ENCODE results near the gene ASCL5. TPM values are rescaled to one million over a fixed set of nuclear protein-coding genes. Genes with fewer than 3 reads are reported as not detected.

The ASCL5 gene
- total and polyA plus RNA-seq, 2 of the 13 experiments (the other 11 are each of a cell fraction or from before 2014, with no cell fraction given), result not detected

DNA sequence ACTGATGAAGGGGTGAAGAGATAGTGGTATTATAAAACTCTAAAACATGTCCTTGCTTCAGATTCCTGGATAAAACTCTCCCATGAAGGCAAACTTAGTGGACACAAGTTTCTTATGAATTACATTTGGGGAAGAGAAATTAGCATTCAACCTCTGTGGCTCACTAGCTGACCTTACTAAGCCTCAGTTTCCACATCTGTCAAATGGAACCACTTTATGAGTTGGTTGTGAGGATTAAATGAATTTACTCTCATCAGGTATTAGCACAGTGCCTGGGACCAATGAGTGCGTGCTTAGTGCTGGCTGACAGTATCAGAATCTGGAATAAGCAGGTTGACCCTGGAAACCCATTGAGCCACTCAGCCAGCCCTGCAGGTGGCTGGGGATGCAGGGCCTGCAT, 17.3 kb downstream of the ASCL5 start:
- in situ Hi-C loops (cut with HindIII; ENCODE audit: extremely low pct_ligation_motif_present, low pct_unique_long_range_greater_than_20kb), result loop anchor here (10.0 kb wide), 1 partner anchor 135 kb away; no protein-coding TSS in a partner anchor
- POLR2A ChIA-PET, result no interaction called here
- no peak overlapping the region for H3K9ac ChIP-seq (ENCODE audit: insufficient read depth, low read depth, low read length)
- H3K4me2 ChIP-seq (ENCODE audit: low read depth, low read length), result no peak overlapping the region
- H3K4me1 ChIP-seq (ENCODE audit: insufficient read depth, low read length), result no peaks in the 10 kb centered on the region
- H3K4me3 ChIP-seq (replicated peaks in 1 of 3; ENCODE audit: insufficient read depth in 1 of 3, low read depth in 2 of 3, low read length in 3 of 3), result no peak overlapping the region
- FAIRE-seq (no peak), DNase-seq (ENCODE audit: low spot score) (no peak), ATAC-seq (no peak)
- no peaks in the 10 kb centered on the region for H3K9me3 ChIP-seq (ENCODE audit: low read length)
- CTCF ChIA-PET (ENCODE audit: low intra/inter-chr PET ratio, low total read pairs), result no interaction called here
- H3K27me3 ChIP-seq (ENCODE audit: control insufficient read depth in 1 of 2, insufficient read depth in 2 of 2, low read length in 2 of 2), result peaks cover 0 to 21% of the 10 kb centered on the region in 2 experiments; a peak in 3 of 5 replicates
- TF ChIP-seq STAG1 (CRISPR knock-in tag; IDR thresholded peaks at IDR 0.05), result no peak
- TF ChIP-seq ZNF343 (CRISPR knock-in tag; IDR thresholded peaks at IDR 0.05), result no peak
- no peak for TF ChIP-seq CREB3 (CRISPR knock-in tag; IDR thresholded peaks at IDR 0.05)
- TF ChIP-seq DNMT1 (CRISPR knock-in tag; IDR thresholded peaks at IDR 0.05), result no peak
- TF ChIP-seq, protein P1, sequence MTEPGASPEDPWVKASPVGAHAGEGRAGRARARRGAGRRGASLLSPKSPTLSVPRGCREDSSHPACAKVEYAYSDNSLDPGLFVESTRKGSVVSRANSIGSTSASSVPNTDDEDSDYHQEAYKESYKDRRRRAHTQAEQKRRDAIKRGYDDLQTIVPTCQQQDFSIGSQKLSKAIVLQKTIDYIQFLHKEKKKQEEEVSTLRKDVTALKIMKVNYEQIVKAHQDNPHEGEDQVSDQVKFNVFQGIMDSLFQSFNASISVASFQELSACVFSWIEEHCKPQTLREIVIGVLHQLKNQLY (CRISPR knock-in tag; IDR thresholded peaks at IDR 0.05), result no peak
- TF ChIP-seq RFX1 (IDR thresholded peaks at IDR 0.05), result no peak
- TF ChIP-seq TP53 (CRISPR knock-in tag; conservative IDR thresholded peaks at IDR 0.05), result no peak
- TF ChIP-seq POGK (CRISPR knock-in tag; conservative IDR thresholded peaks at IDR 0.05), result no peak
- TF ChIP-seq HOMEZ (CRISPR knock-in tag; IDR thresholded peaks at IDR 0.05; ENCODE audit: low read depth), result no peak
- TF ChIP-seq PAXIP1 (CRISPR knock-in tag; conservative IDR thresholded peaks at IDR 0.05), result no peak
- TF ChIP-seq ZNF235 (CRISPR knock-in tag; IDR thresholded peaks at IDR 0.05; ENCODE audit: borderline replicate concordance), result no peak
- no peak for TF ChIP-seq ZNF619 (CRISPR knock-in tag; IDR thresholded peaks at IDR 0.05)
- TF ChIP-seq SRSF4 (IDR thresholded peaks at IDR 0.05; ENCODE audit: low read depth, low read length, poor library complexity, severe bottlenecking), result no peak
- TF ChIP-seq ZNF274 (CRISPR knock-in tag; IDR thresholded peaks at IDR 0.05), result no peak
- TF ChIP-seq KAT7 (CRISPR knock-in tag; IDR thresholded peaks at IDR 0.05; ENCODE audit: borderline replicate concordance), result no peak
- TF ChIP-seq ZMYM2 (CRISPR knock-in tag; IDR thresholded peaks at IDR 0.05), result no peak
- no peak for TF ChIP-seq ZNF496 (CRISPR knock-in tag; IDR thresholded peaks at IDR 0.05; ENCODE audit: insufficient replicate concordance)
- intact Hi-C loops (cut with micrococcal nuclease; ENCODE audit: unreplicated experiment), result loop anchor here (5.0 to 10.0 kb wide), 2 partner anchors 215 to 552 kb away; partner anchors contain the start of gene INAVA
- no TSS peak for BruUV-seq (replicated peaks)
- no peak overlapping the region for H2AFZ ChIP-seq (ENCODE audit: low read length)
- H3K79me2 ChIP-seq (ENCODE audit: insufficient read depth, low read length), result no peaks in the 10 kb centered on the region
- 20% methylated on average over 1 of the region's 1 CpG for WGBS (ENCODE audit: low lambda C conversion rate)
- no peaks in the 10 kb centered on the region for H4K20me1 ChIP-seq (ENCODE audit: insufficient read depth, low read length)
- no peak overlapping the region for H3K27ac ChIP-seq (ENCODE audit: extremely low read length, insufficient read depth, low read length)
- no peaks in the 10 kb centered on the region for H3K36me3 ChIP-seq (replicated peaks in 1 of 2; ENCODE audit: control insufficient read depth in 1 of 2, insufficient read depth in 2 of 2, low read length in 2 of 2)
